Measurements from ENCODE around the gene DNAJB11.

- no peak for TF ChIP-seq CTCF (conservative IDR thresholded peaks at IDR 0.05; ENCODE audit: low read length)
- no peak for TF ChIP-seq EZH2phosphoT487 (IDR thresholded peaks at IDR 0.05; ENCODE audit: borderline replicate concordance)
Observed at GRCh38 chr3:186577521-186577920, 7.0 kb downstream of the DNAJB11 start.

Measured in Loucy (cell line).